ENCODE measurements around the gene CACNB1. TPM values are rescaled to one million over a fixed set of nuclear protein-coding genes. Genes with fewer than 3 reads are reported as not detected.
A peak's percentile ranks its signal among the peaks of the same experiment; 100 is the strongest.

CACNB1 gene
- total and polyA plus RNA-seq, 2 of the 13 experiments (the other 11 are each of a cell fraction or from before 2014, with no cell fraction given) = 0.75 to 1.5 TPM

GRCh38 chr17:39200070-39200879, 2.8 kb upstream of the CACNB1 start, which contains the start of gene RPL19 (continued):
- TF ChIP-seq EP300 (IDR thresholded peaks at IDR 0.05; ENCODE audit: low read depth in 2 of 2, low read length in 2 of 2) (no peak), EP300 (CRISPR knock-in tag; IDR thresholded peaks at IDR 0.05; ENCODE audit: borderline replicate concordance) (peak; percentile 11; the same call in 1 of the 2 replicates), ZBTB33 (CRISPR knock-in tag; IDR thresholded peaks at IDR 0.05) (peak; percentile 5; the same call in 1 of the 2 replicates), ZNF292 (CRISPR knock-in tag; IDR thresholded peaks at IDR 0.05; ENCODE audit: borderline replicate concordance, low read depth) (no peak), TFAP4 (IDR thresholded peaks at IDR 0.05; ENCODE audit: borderline replicate concordance, low read depth) (no peak), ZZZ3 (CRISPR knock-in tag; IDR thresholded peaks at IDR 0.05; ENCODE audit: borderline replicate concordance) (peak; percentile 92; the same call in 1 of the 2 replicates), ZFP62 (CRISPR knock-in tag; IDR thresholded peaks at IDR 0.05) (no peak), MEIS1 (CRISPR knock-in tag; IDR thresholded peaks at IDR 0.05; ENCODE audit: borderline replicate concordance) (peak; percentile 89), MIER3 (CRISPR knock-in tag; IDR thresholded peaks at IDR 0.05; ENCODE audit: borderline replicate concordance) (peak; percentile 54; the same call in 1 of the 2 replicates), ZNF296 (CRISPR knock-in tag; conservative IDR thresholded peaks at IDR 0.05) (0 out of 2 replicates have a peak, but pooled peaks have one; percentile 31), HMGA1 (CRISPR knock-in tag; conservative IDR thresholded peaks at IDR 0.05) (no peak), ELF4 (CRISPR knock-in tag; IDR thresholded peaks at IDR 0.05; ENCODE audit: borderline replicate concordance) (peak; percentile 75; the same call in 1 of the 2 replicates), ZBTB8A (CRISPR knock-in tag; IDR thresholded peaks at IDR 0.05; ENCODE audit: borderline replicate concordance, low read depth) (no peak), PCBP1 (IDR thresholded peaks at IDR 0.05; ENCODE audit: borderline replicate concordance, low read depth, low read length) (peak; percentile 91; the same call in 1 of the 2 replicates)
- TF ChIP-seq, protein P1, sequence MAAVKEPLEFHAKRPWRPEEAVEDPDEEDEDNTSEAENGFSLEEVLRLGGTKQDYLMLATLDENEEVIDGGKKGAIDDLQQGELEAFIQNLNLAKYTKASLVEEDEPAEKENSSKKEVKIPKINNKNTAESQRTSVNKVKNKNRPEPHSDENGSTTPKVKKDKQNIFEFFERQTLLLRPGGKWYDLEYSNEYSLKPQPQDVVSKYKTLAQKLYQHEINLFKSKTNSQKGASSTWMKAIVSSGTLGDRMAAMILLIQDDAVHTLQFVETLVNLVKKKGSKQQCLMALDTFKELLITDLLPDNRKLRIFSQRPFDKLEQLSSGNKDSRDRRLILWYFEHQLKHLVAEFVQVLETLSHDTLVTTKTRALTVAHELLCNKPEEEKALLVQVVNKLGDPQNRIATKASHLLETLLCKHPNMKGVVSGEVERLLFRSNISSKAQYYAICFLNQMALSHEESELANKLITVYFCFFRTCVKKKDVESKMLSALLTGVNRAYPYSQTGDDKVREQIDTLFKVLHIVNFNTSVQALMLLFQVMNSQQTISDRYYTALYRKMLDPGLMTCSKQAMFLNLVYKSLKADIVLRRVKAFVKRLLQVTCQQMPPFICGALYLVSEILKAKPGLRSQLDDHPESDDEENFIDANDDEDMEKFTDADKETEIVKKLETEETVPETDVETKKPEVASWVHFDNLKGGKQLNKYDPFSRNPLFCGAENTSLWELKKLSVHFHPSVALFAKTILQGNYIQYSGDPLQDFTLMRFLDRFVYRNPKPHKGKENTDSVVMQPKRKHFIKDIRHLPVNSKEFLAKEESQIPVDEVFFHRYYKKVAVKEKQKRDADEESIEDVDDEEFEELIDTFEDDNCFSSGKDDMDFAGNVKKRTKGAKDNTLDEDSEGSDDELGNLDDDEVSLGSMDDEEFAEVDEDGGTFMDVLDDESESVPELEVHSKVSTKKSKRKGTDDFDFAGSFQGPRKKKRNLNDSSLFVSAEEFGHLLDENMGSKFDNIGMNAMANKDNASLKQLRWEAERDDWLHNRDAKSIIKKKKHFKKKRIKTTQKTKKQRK (IDR thresholded peaks at IDR 0.05; ENCODE audit: low read length) = no peak
- TF ChIP-seq, protein P2, sequence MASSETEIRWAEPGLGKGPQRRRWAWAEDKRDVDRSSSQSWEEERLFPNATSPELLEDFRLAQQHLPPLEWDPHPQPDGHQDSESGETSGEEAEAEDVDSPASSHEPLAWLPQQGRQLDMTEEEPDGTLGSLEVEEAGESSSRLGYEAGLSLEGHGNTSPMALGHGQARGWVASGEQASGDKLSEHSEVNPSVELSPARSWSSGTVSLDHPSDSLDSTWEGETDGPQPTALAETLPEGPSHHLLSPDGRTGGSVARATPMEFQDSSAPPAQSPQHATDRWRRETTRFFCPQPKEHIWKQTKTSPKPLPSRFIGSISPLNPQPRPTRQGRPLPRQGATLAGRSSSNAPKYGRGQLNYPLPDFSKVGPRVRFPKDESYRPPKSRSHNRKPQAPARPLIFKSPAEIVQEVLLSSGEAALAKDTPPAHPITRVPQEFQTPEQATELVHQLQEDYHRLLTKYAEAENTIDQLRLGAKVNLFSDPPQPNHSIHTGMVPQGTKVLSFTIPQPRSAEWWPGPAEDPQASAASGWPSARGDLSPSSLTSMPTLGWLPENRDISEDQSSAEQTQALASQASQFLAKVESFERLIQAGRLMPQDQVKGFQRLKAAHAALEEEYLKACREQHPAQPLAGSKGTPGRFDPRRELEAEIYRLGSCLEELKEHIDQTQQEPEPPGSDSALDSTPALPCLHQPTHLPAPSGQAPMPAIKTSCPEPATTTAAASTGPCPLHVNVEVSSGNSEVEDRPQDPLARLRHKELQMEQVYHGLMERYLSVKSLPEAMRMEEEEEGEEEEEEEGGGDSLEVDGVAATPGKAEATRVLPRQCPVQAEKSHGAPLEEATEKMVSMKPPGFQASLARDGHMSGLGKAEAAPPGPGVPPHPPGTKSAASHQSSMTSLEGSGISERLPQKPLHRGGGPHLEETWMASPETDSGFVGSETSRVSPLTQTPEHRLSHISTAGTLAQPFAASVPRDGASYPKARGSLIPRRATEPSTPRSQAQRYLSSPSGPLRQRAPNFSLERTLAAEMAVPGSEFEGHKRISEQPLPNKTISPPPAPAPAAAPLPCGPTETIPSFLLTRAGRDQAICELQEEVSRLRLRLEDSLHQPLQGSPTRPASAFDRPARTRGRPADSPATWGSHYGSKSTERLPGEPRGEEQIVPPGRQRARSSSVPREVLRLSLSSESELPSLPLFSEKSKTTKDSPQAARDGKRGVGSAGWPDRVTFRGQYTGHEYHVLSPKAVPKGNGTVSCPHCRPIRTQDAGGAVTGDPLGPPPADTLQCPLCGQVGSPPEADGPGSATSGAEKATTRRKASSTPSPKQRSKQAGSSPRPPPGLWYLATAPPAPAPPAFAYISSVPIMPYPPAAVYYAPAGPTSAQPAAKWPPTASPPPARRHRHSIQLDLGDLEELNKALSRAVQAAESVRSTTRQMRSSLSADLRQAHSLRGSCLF (CRISPR knock-in tag; IDR thresholded peaks at IDR 0.05; ENCODE audit: borderline replicate concordance) = 0 out of 2 replicates have a peak, but pooled peaks have one; percentile 43
